Body of pancreas (tissue), 4 donors: ENCODE results near the gene RNF213. TPM values are rescaled to one million over a fixed set of nuclear protein-coding genes. Genes with fewer than 3 reads are reported as not detected.

ENCODE experiments used
- ATAC-seq: fragments of 150-250 bp; one replicate; pipeline ENCODE4 v1.9.1; 2016
- DNase-seq, 4 donors: peaks; one replicate each; pipeline ENCODE4 v3.0.0-alpha.2; 2019
- H3K27ac ChIP-seq, 4 donors: fragments of 200-600 bp; sonication (generic); 1 replicate in 3 of 4; 2 replicates in 1 of 4; pipeline versions ENCODE4 v1.5.1 to v1.6.1; 2016 to 2019; ENCODE audit warnings: mild to moderate bottlenecking in 1 of 4, mixed read lengths in 1 of 4, moderate library complexity in 1 of 4
- H3K27me3 ChIP-seq, 2 donors: fragments of 200-600 bp; sonication (generic); one replicate each; pipeline ENCODE4 v1.6.0; 2016; ENCODE audit warnings: mild to moderate bottlenecking in 1 of 2
- H3K36me3 ChIP-seq, 2 donors: fragments of 200-600 bp; sonication (generic); replicated peaks in 1 of 2; 2 replicates each; pipeline ENCODE4 v1.5.1; 2016; ENCODE audit warnings: low read depth in 2 of 2; ENCODE audit not compliant: insufficient read depth in 1 of 2
- H3K4me1 ChIP-seq: fragments of 200-600 bp; sonication (generic); one replicate; pipeline ENCODE4 v1.6.0; 2016
- H3K4me3 ChIP-seq, 2 donors: fragments of 200-600 bp; sonication (generic); 1 replicate in 1 of 2; 2 replicates in 1 of 2; pipeline ENCODE4 v1.5.1; 2016 to 2019
- H3K9me3 ChIP-seq, 3 donors: fragments of 200-600 bp; sonication (generic); 1 replicate in 2 of 3; 2 replicates in 1 of 3; pipeline ENCODE4 v1.5.1; 2016
- POLR2A ChIP-seq, 3 donors: fragments of 450-650 bp; IDR thresholded peaks; one replicate each; pipeline ENCODE4 v1.6.1; 2016; ENCODE audit warnings: antibody characterized with exemption in 3 of 3, mild to moderate bottlenecking in 2 of 3
- WGBS, 2 donors: methylation state at CpG; one replicate each; pipeline ENCODE4 v1.1.5; 2017; 5-methylcytosine and 5-hydroxymethylcytosine counted together
- intact Hi-C: fragments of 100-400 bp; cut with DNase I; formaldehyde crosslinking; loops from one replicate; pipeline ENCODE4 v1.15.1; 2023
- total RNA-seq, 2 donors: library from RNA; depleted of rRNA; stranded (reverse); fragments of >200 nt; gene quantifications; one replicate each; pipeline ENCODE4 v1.1.0, GENCODE V29; 2016
- TF ChIP-seq, protein P1 (sequence below), 7 experiments: fragments of 450-650 bp in 4 of 7; fragments of 200-600 bp in 3 of 7; sonication (generic) in 3 of 7; IDR thresholded peaks; one replicate each; pipeline ENCODE4 v1.5.1; 2016 to 2019; ENCODE audit warnings: antibody characterized with exemption in 7 of 7

The RNF213 gene
- total RNA-seq, 2 donors from 2014 or later, result 60.7 to 69.5 TPM

DNA sequence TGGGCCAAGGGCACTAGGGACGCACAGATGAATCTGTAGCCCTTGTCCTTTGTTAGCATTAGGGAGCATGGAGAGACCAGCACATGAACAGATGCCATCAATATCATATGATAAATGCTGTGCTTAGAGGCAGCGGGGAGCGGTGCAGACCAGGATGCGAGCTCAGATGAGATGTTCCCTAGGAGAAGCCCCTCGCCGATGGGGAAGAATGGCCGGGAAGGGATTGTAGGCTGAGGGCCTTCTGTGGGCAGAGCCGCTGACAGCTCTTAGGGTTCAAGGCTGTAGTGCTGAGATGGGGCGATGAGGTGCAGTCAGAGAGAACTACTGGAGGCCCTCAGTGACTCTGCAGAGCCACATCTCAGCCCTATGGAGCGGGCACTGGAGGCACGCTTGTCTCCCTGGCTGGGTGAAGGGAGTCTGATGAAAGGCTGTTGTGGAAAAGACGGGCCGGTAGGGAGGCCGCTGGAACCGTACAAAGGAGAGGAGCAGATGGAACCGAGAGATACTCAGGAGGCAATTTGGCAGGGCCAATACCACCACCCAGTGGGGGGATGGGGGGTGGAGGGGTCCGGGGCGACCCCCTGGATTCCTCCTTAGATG lies 88.0 kb downstream of the RNF213 start:
- Histone ChIP-seq H3K4me3 (no peak overlapping the region), H3K36me3 (peaks cover 38 to 71% of the 10 kb centered on the region in 2 donors), H3K9me3 (no peaks in the 10 kb centered on the region), H3K27ac (no peak overlapping the region), H3K27me3 (no peaks in the 10 kb centered on the region), H3K4me1 (no peaks in the 10 kb centered on the region)
- WGBS, 2 donors, result 91 to 94% methylated on average over 14 to 17 of the region's 18 CpGs
- DNase-seq (no peak), ATAC-seq (no peak)
- intact Hi-C loops, result no loop called here
- TF ChIP-seq POLR2A (IDR thresholded peaks at IDR 0.05), result no peak
- TF ChIP-seq, protein P1, sequence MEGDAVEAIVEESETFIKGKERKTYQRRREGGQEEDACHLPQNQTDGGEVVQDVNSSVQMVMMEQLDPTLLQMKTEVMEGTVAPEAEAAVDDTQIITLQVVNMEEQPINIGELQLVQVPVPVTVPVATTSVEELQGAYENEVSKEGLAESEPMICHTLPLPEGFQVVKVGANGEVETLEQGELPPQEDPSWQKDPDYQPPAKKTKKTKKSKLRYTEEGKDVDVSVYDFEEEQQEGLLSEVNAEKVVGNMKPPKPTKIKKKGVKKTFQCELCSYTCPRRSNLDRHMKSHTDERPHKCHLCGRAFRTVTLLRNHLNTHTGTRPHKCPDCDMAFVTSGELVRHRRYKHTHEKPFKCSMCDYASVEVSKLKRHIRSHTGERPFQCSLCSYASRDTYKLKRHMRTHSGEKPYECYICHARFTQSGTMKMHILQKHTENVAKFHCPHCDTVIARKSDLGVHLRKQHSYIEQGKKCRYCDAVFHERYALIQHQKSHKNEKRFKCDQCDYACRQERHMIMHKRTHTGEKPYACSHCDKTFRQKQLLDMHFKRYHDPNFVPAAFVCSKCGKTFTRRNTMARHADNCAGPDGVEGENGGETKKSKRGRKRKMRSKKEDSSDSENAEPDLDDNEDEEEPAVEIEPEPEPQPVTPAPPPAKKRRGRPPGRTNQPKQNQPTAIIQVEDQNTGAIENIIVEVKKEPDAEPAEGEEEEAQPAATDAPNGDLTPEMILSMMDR (IDR thresholded peaks at IDR 0.05), result no peak

DNA sequence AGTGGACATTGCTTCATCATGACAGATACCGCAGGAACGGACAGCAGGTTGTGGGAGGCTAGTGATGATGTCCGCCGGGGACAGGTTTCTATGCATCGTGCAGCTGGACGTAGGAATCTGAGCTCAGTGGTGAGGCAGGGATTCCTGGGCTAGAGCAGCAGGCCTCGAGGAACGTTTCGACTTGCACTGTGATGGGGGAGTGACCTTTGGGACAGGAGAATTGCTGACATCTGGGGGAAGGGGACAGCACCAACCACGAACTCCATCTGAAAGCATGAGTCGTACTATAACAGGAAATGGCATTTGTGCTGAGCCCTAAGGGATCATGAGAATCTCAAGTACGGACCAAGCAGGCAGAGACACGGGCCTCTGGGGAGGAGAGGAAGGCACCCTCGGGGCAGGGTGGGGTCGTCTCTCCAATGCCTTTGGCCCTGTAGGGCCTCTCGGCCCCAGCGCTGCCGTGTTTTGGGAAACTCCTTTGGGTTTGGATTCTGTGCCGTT lies 88.5 kb downstream of the RNF213 start:
- intact Hi-C loops, result no loop called here
- Histone ChIP-seq H3K27ac (no peak overlapping the region), H3K4me1 (no peaks in the 10 kb centered on the region), H3K27me3 (no peaks in the 10 kb centered on the region), H3K36me3 (peaks cover 44 to 74% of the 10 kb centered on the region in 2 donors), H3K4me3 (no peak overlapping the region), H3K9me3 (no peaks in the 10 kb centered on the region)
- 86 to 87% methylated on average over 18 to 19 of the region's 19 CpGs for WGBS, 2 donors
- ATAC-seq, result no peak
- DNase-seq, result no peak
- no peak for TF ChIP-seq POLR2A (IDR thresholded peaks at IDR 0.05)
- TF ChIP-seq, protein P1 (IDR thresholded peaks at IDR 0.05), result no peak

DNA sequence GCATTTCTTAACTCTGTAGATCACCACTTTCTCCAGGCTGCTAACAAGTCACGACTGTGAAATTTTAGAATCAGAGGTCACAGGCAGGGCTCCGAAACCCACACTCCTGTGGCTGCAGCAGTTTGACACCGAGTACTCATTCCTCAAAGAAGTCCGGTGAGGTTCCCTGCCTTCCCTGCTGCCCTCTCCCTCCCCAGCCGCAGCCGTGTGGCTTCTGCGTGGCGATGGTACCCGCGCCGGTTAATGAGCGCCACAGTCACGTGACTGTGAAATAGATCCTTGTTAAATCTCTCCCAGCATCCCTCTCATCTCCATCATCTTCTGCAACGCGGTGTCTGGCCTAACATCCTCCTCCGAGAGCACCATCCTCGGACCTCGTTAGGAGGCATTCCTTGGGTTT lies 89.1 kb downstream of the RNF213 start:
- Histone ChIP-seq H3K27ac (no peak overlapping the region), H3K36me3 (peaks cover 45 to 73% of the 10 kb centered on the region in 2 donors), H3K4me3 (no peak overlapping the region), H3K9me3 (no peaks in the 10 kb centered on the region), H3K27me3 (no peaks in the 10 kb centered on the region), H3K4me1 (no peaks in the 10 kb centered on the region)
- intact Hi-C loops, result no loop called here
- TF ChIP-seq POLR2A (IDR thresholded peaks at IDR 0.05), result no peak
- TF ChIP-seq, protein P1 (IDR thresholded peaks at IDR 0.05), result no peak
- WGBS, 2 donors, result 92 to 94% methylated on average over 18 of the region's 18 CpGs
- DNase-seq, result no peak
- no peak for ATAC-seq

GRCh38 chr17:80352216-80352895 lies 91.7 kb downstream of the RNF213 start:
- ATAC-seq (no peak), DNase-seq (no peak)
- H3K27me3 ChIP-seq, result no peaks in the 10 kb centered on the region
- TF ChIP-seq, protein P1 (IDR thresholded peaks at IDR 0.05), result no peak
- no peak for TF ChIP-seq POLR2A (IDR thresholded peaks at IDR 0.05)
- no peaks in the 10 kb centered on the region for H3K4me1 ChIP-seq
- 85 to 90% methylated on average over 13 to 22 of the region's 22 CpGs for WGBS, 2 donors
- intact Hi-C loops, result no loop called here
- H3K27ac ChIP-seq, result no peak overlapping the region
- H3K36me3 ChIP-seq, result peaks cover 35 to 56% of the 10 kb centered on the region in 2 donors
- no peak overlapping the region for H3K4me3 ChIP-seq
- no peaks in the 10 kb centered on the region for H3K9me3 ChIP-seq
